K562 (cell line): Measurements from ENCODE around the gene SLC7A10. TPM values are rescaled to one million over a fixed set of nuclear protein-coding genes. Genes with fewer than 3 reads are reported as not detected.
A peak's percentile ranks its signal among the peaks of the same experiment; 100 is the strongest.

Source experiments
- ATAC-seq: fragments of 200-7000 bp; cut with Tn5 transposase; 3 replicates; pipeline ENCODE4 v1.9.1; 2020; ENCODE audit warnings: moderate library complexity
- BruUV-seq: library from RNA; stranded (reverse); fragments of 400-500 nt; replicated peaks from 2 replicates; lab custom pipeline; 2021; lab: Mats Ljungman, UMichigan
- CTCF ChIA-PET: fragments of 300-600 bp; formaldehyde crosslinking; extraction: SDS; loops from one replicate; lab custom pipeline; 2021; ENCODE audit warnings: low intra/inter-chr PET ratio; lab: Yijun Ruan, JAX
- POLR2A ChIA-PET: fragments of 300-600, 350-650 bp; sonication (Branson Sonifier 250); formaldehyde crosslinking; extraction: SDS; loops from one replicate; lab custom pipeline; 2021; ENCODE audit warnings: antibody characterized with exemption, inconsistent platforms; lab: Yijun Ruan, JAX
- DNase-seq, 4 experiments: peaks; one replicate each; pipeline versions ENCODE4 v3.0.0 to v3.0.0-alpha.2; 2011 to 2018; ENCODE audit warnings: low spot score in 3 of 4, mixed read lengths in 3 of 4; ENCODE audit errors: extremely low read depth in 1 of 4
- FAIRE-seq: peaks from 2 replicates; lab custom pipeline; 2011; peaks lifted over from hg19 to GRCh38; lab: Jason Lieb, UNC
- H2AFZ ChIP-seq: 2 replicates; pipeline ENCODE4 v1.6.0; 2011; ENCODE audit warnings: low read depth, low read length, control low read depth, inconsistent platforms
- H3K27ac ChIP-seq: fragments of 200-600 bp; 3 replicates; pipeline ENCODE4 v1.8.0; 2011; ENCODE audit warnings: low read depth, mild to moderate bottlenecking, control low read depth, inconsistent platforms, low read length, moderate library complexity, mixed read lengths; ENCODE audit errors: extremely low read depth
- H3K27me3 ChIP-seq, 2 experiments: fragments of 300-600 bp in 1 of 2; 2 replicates in 1 of 2; 3 replicates in 1 of 2; pipeline versions ENCODE4 v1.6.0 to v1.8.0; 2011; ENCODE audit warnings: inconsistent platforms in 2 of 2, low read length in 2 of 2, mild to moderate bottlenecking in 1 of 2, mixed read lengths in 1 of 2, moderate library complexity in 1 of 2; ENCODE audit not compliant: control insufficient read depth in 2 of 2, insufficient read depth in 2 of 2
- H3K36me3 ChIP-seq: fragments of 300-600 bp; 3 replicates; pipeline ENCODE4 v1.8.0; 2011; ENCODE audit warnings: mild to moderate bottlenecking, low read length, inconsistent platforms; ENCODE audit not compliant: control insufficient read depth, insufficient read depth
- H3K4me1 ChIP-seq, 2 experiments: fragments of 200-600 bp in 1 of 2; replicated peaks in 1 of 2; 2 replicates in 1 of 2; 3 replicates in 1 of 2; pipeline versions ENCODE4 v1.5.1 to v1.8.0; 2011; ENCODE audit warnings: inconsistent platforms in 2 of 2, low read length in 2 of 2, mild to moderate bottlenecking in 1 of 2, mixed read lengths in 1 of 2, moderate library complexity in 1 of 2; ENCODE audit not compliant: control insufficient read depth in 2 of 2, insufficient read depth in 2 of 2
- H3K4me2 ChIP-seq: 2 replicates; pipeline ENCODE4 v1.6.1; 2011; ENCODE audit warnings: low read length, control low read depth, inconsistent platforms, mixed read lengths; ENCODE audit not compliant: insufficient read depth
- H3K4me3 ChIP-seq: fragments of 200-600 bp; sonication (generic), shearing (Covaris generic); 2 replicates; pipeline ENCODE4 v1.5.1; 2016; ENCODE audit warnings: control low read depth, inconsistent platforms
- H3K79me2 ChIP-seq: fragments of 200-600 bp; 3 replicates; pipeline ENCODE4 v1.8.0; 2011; ENCODE audit warnings: low read length, inconsistent platforms; ENCODE audit not compliant: control insufficient read depth, insufficient read depth
- H3K9ac ChIP-seq, 2 experiments: 2 replicates each; pipeline versions ENCODE4 v1.6.0 to v1.6.1; 2011; ENCODE audit warnings: low read depth in 2 of 2, low read length in 2 of 2, control low read depth in 1 of 2, inconsistent platforms in 1 of 2, mild to moderate bottlenecking in 1 of 2, mixed read lengths in 1 of 2; ENCODE audit not compliant: insufficient read depth in 1 of 2
- H3K9me1 ChIP-seq: one replicate; pipeline ENCODE4 v1.6.0; 2011; ENCODE audit warnings: inconsistent platforms, mild to moderate bottlenecking, low read length, moderate library complexity; ENCODE audit not compliant: control insufficient read depth, insufficient read depth
- H3K9me3 ChIP-seq: replicated peaks from 2 replicates; pipeline ENCODE4 v1.5.1; 2011; ENCODE audit warnings: low read depth, low read length, inconsistent platforms; ENCODE audit not compliant: control insufficient read depth, insufficient read depth
- H4K20me1 ChIP-seq: replicated peaks from 2 replicates; pipeline ENCODE4 v1.6.1; 2011; ENCODE audit warnings: low read length, inconsistent platforms, mixed read lengths; ENCODE audit not compliant: control insufficient read depth, insufficient read depth
- NFIX ChIP-seq: fragments of 250-450 bp; sonication (Bioruptor Pico); IDR thresholded peaks from 2 replicates; pipeline ENCODE4 v1.4.0; 2020; ENCODE audit warnings: low read depth, mild to moderate bottlenecking, moderate library complexity
- PKNOX1 ChIP-seq: fragments of 450-650 bp; IDR thresholded peaks from 2 replicates; pipeline ENCODE4 v1.6.1; 2016
- RBM14 ChIP-seq: fragments of 200-400 bp; formaldehyde crosslinking; IDR thresholded peaks from 2 replicates; pipeline ENCODE4 v1.6.1; 2018; ENCODE audit warnings: low read depth, mild to moderate bottlenecking, low read length, moderate library complexity, borderline replicate concordance; ENCODE audit not compliant: insufficient read depth
- REST ChIP-seq, 2 experiments: fragments of 450-650 bp; formaldehyde crosslinking in 1 of 2; IDR thresholded peaks; 2 replicates each; pipeline versions ENCODE4 v1.4.0 to v1.6.1; 2014 to 2020; ENCODE audit warnings: mild to moderate bottlenecking in 2 of 2, borderline replicate concordance in 1 of 2, low read depth in 1 of 2
- ZNF707 ChIP-seq: fragments of 250-450 bp; sonication (Bioruptor Pico); conservative IDR thresholded peaks from 2 replicates; pipeline ENCODE4 v1.8.0; 2022; ENCODE audit warnings: inconsistent platforms, mild to moderate bottlenecking, moderate library complexity
- WGBS: fragments of 100-300 bp; shearing (Covaris generic); methylation state at CpG from one replicate; pipeline ENCODE4 v1.1.6; 2016; ENCODE audit warnings: low coverage, mixed read lengths; ENCODE audit not compliant: insufficient coverage; ENCODE audit errors: missing lambda C conversion rate; 5-methylcytosine and 5-hydroxymethylcytosine counted together
- in situ Hi-C: fragments of 300-500 bp; cut with MboI; formaldehyde crosslinking; loops from 4 replicates; pipeline ENCODE4 v1.15.0; 2018; ENCODE audit warnings: inconsistent platforms, mixed read lengths
- intact Hi-C: fragments of 100-400 bp; cut with micrococcal nuclease; formaldehyde crosslinking; loops from 2 replicates; pipeline ENCODE4 v1.14.2; 2022
- polyA plus RNA-seq, 8 experiments: library from polyadenylated mRNA; depleted of rRNA in 4 of 8; stranded (reverse) in 5 of 8; unstranded in 3 of 8; fragments of >200 nt; fragmentation: Nextera tagmentation in 2 of 8; fragmentation: Illumina TruSeq in 1 of 8; extraction: Ambion mirVana in 2 of 8; extraction: Trizol in 1 of 8; gene quantifications; 2 replicates each; pipeline versions ENCODE4 v1.2.1 to v1.2.3, GENCODE V29; 2011 to 2014; ENCODE audit warnings: inconsistent platforms in 1 of 8, missing spikeins in 1 of 8
- total RNA-seq, 7 experiments: library from RNA; depleted of rRNA in 6 of 7; stranded (reverse); fragments of >200 nt in 6 of 7; fragmentation: Illumina TruSeq in 2 of 7; extraction: Trizol in 2 of 7; gene quantifications; 2 replicates each; pipeline versions ENCODE4 v1.2.1 to v1.2.3, GENCODE V29; 2011 to 2021; ENCODE audit warnings: low replicate concordance in 1 of 7

The SLC7A10 gene
- total and polyA plus RNA-seq, 9 of the 15 experiments (the other 6 are each of a cell fraction or from before 2014, with no cell fraction given): 0.07 TPM; not detected in 8

GRCh38 chr19:33231511-33231910 is 5.9 kb upstream of the SLC7A10 start (continued):
- TF ChIP-seq ZNF707 (CRISPR knock-in tag) (no peak), RBM14 (no peak)
- TF ChIP-seq, all 486 proteins: peak for 2

- in situ Hi-C loops (no loop called here), intact Hi-C loops (no loop called here)
- Histone ChIP-seq H3K27ac (no peak overlapping the region), H3K4me2 (no peak overlapping the region), H3K9me3 (no peaks in the 10 kb centered on the region; the same call in none of the 2 replicates), H4K20me1 (peaks cover 9% of the 10 kb centered on the region), H3K4me1 (peaks cover 0 to 5% of the 10 kb centered on the region in 2 experiments; a peak in 2 of 5 replicates), H3K9ac (no peak overlapping the region), H3K27me3 (peaks cover 0 to 12% of the 10 kb centered on the region in 2 experiments; a peak in 3 of 5 replicates), H3K4me3 (no peak overlapping the region), H3K36me3 (no peaks in the 10 kb centered on the region), H2AFZ (no peak overlapping the region), H3K79me2 (no peaks in the 10 kb centered on the region), H3K9me1 (no peaks in the 10 kb centered on the region)
- ChIA-PET CTCF (no interaction called here), POLR2A (interaction anchor here (0.7 kb wide), 1 partner anchor 48 kb away, joined by 3 read pairs; no protein-coding TSS in a partner anchor)
- TF ChIP-seq PKNOX1: peak; percentile 88
- TF ChIP-seq NFIX (CRISPR knock-in tag): no peak
- peak; percentile 54 for TF ChIP-seq REST (IDR thresholded peaks at IDR 0.05; ENCODE audit: borderline replicate concordance)
- no peak for TF ChIP-seq REST (CRISPR knock-in tag; IDR thresholded peaks at IDR 0.05; ENCODE audit: low read depth)
- FAIRE-seq: no peak
- ATAC-seq: no peak
- no TSS peak for BruUV-seq
- DNase-seq: no peak
- WGBS: 0% methylated on average over 5 of the region's 5 CpGs
Measured at GRCh38 chr19:33229962-33230361, 4.3 kb upstream of the SLC7A10 start.
